Hepatic stellate cell (primary cell): Measurements from ENCODE around the gene HEXIM2.
A peak's percentile ranks its signal among the peaks of the same experiment; 100 is the strongest.
"Not testable (repeated sequence)": the region's sequence is repeated elsewhere in the genome, so short reads cannot be mapped to it uniquely, and the experiment has no call there.

Experiments used
- DNase-seq: peaks from one replicate; pipeline ENCODE4 v3.0.0; 2011; ENCODE audit warnings: low spot score

Gene HEXIM2

GRCh38 chr17:45170280-45170930 is 8.7 kb downstream of the HEXIM2 start:
- DNase-seq, result no peak

GRCh38 chr17:45170931-45171337 is 9.3 kb downstream of the HEXIM2 start:
- DNase-seq, result peak; percentile 73

GRCh38 chr17:45171338-45172231 is 9.9 kb downstream of the HEXIM2 start:
- DNase-seq, result no peak

GRCh38 chr17:45172232-45172540 is 10.5 kb downstream of the HEXIM2 start:
- no peak for DNase-seq

GRCh38 chr17:45172541-45173286 is 11.0 kb downstream of the HEXIM2 start:
- no peak for DNase-seq

GRCh38 chr17:45175759-45176115 is 14.1 kb downstream of the HEXIM2 start:
- no peak for DNase-seq

GRCh38 chr17:45177563-45177962 is 15.9 kb downstream of the HEXIM2 start:
- DNase-seq, result no peak

GRCh38 chr17:45184144-45184543 is 22.5 kb downstream of the HEXIM2 start:
- DNase-seq, result no peak

- DNase-seq, result no peak
Observed at GRCh38 chr17:45186801-45187354, 25.2 kb downstream of the HEXIM2 start.

- no peak for DNase-seq
Observed at GRCh38 chr17:45189009-45189408, 27.3 kb downstream of the HEXIM2 start.

GRCh38 chr17:45190503-45191255 is 29.0 kb downstream of the HEXIM2 start:
- no peak for DNase-seq

- DNase-seq, result no peak
Observed at GRCh38 chr17:45195424-45195823, 33.7 kb downstream of the HEXIM2 start.

- no peak for DNase-seq
Observed at GRCh38 chr17:45197108-45197507, 35.4 kb downstream of the HEXIM2 start.

- peak; percentile 86 for DNase-seq
Observed at GRCh38 chr17:45197555-45198334, 36.1 kb downstream of the HEXIM2 start.

GRCh38 chr17:45200701-45201100 is 39.0 kb downstream of the HEXIM2 start:
- DNase-seq, result no peak

- DNase-seq, result no peak
Observed at GRCh38 chr17:45201457-45201856, 39.8 kb downstream of the HEXIM2 start.

- not testable (repeated sequence) for DNase-seq
Observed at GRCh38 chr17:45201880-45202279, 40.2 kb downstream of the HEXIM2 start.

GRCh38 chr17:45218895-45219661 is 57.4 kb downstream of the HEXIM2 start:
- peak; percentile 83 for DNase-seq
